ENCODE data around the gene OVCH1.
"Not testable (repeated sequence)": the region's sequence is repeated elsewhere in the genome, so short reads cannot be mapped to it uniquely, and the experiment has no call there.

The OVCH1 gene

GRCh38 chr12:29436815-29437214 is 60.7 kb downstream of the OVCH1 start:
- not testable (repeated sequence) for H3K27me3 ChIP-seq (ENCODE audit: control insufficient read depth, insufficient read depth, low read length); H3K9me3 ChIP-seq (ENCODE audit: control insufficient read depth, low read depth, low read length); H3K4me1 ChIP-seq (ENCODE audit: control insufficient read depth, low read depth, low read length); H3K4me3 ChIP-seq (ENCODE audit: low read length); H3K27ac ChIP-seq (ENCODE audit: low read length); H3K36me3 ChIP-seq (ENCODE audit: control insufficient read depth, low read depth, low read length); H3K9ac ChIP-seq (ENCODE audit: low read length)

DNA sequence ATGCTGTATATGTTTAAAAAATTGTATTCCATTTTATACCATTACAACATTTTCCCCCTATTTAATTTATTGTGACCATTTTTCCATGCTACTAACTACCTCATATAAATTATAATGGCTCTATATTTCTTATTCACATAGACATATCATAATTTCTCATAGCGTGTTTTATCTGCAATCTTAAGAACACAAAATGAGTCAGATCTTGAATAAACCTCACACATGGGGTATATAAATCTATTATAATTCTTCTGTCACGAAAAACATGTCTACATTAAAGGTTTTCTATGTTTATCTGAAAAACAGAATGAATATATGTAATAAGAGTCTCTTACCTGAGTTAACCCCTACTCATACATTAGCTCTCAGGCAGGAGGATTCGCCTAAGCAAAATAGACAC is 66.0 kb downstream of the OVCH1 start:
- H3K27ac ChIP-seq (ENCODE audit: low read length), result no peak overlapping the region

GRCh38 chr12:29430716-29431044 is 66.8 kb downstream of the OVCH1 start:
- Histone ChIP-seq H3K4me1 (ENCODE audit: control insufficient read depth, low read depth, low read length) (peaks cover 5% of the 10 kb centered on the region), H3K27me3 (ENCODE audit: control insufficient read depth, insufficient read depth, low read length) (no peaks in the 10 kb centered on the region), H3K9me3 (ENCODE audit: control insufficient read depth, low read depth, low read length) (no peaks in the 10 kb centered on the region), H3K9ac (ENCODE audit: low read length) (no peak overlapping the region), H3K27ac (ENCODE audit: low read length) (no peak overlapping the region), H3K4me3 (ENCODE audit: low read length) (no peak overlapping the region), H3K36me3 (ENCODE audit: control insufficient read depth, low read depth, low read length) (no peaks in the 10 kb centered on the region)

More for the DNA sequence above, 66.0 kb downstream of the OVCH1 start:
- no peaks in the 10 kb centered on the region for H3K27me3 ChIP-seq (ENCODE audit: control insufficient read depth, insufficient read depth, low read length)
- no peak overlapping the region for H3K9ac ChIP-seq (ENCODE audit: low read length)
- no peaks in the 10 kb centered on the region for H3K9me3 ChIP-seq (ENCODE audit: control insufficient read depth, low read depth, low read length)
- H3K36me3 ChIP-seq (ENCODE audit: control insufficient read depth, low read depth, low read length), result no peaks in the 10 kb centered on the region
- no peak overlapping the region for H3K4me3 ChIP-seq (ENCODE audit: low read length)
- peaks cover 5% of the 10 kb centered on the region for H3K4me1 ChIP-seq (ENCODE audit: control insufficient read depth, low read depth, low read length)

- H3K9me3 ChIP-seq (ENCODE audit: control insufficient read depth, low read depth, low read length), result no peaks in the 10 kb centered on the region
- H3K9ac ChIP-seq (ENCODE audit: low read length), result no peak overlapping the region
- H3K4me3 ChIP-seq (ENCODE audit: low read length), result no peak overlapping the region
- no peak overlapping the region for H3K27ac ChIP-seq (ENCODE audit: low read length)
- H3K27me3 ChIP-seq (ENCODE audit: control insufficient read depth, insufficient read depth, low read length), result no peaks in the 10 kb centered on the region
- no peaks in the 10 kb centered on the region for H3K36me3 ChIP-seq (ENCODE audit: control insufficient read depth, low read depth, low read length)
- H3K4me1 ChIP-seq (ENCODE audit: control insufficient read depth, low read depth, low read length), result peaks cover 5% of the 10 kb centered on the region
Observed at GRCh38 chr12:29429999-29430715, 67.3 kb downstream of the OVCH1 start.

DNA sequence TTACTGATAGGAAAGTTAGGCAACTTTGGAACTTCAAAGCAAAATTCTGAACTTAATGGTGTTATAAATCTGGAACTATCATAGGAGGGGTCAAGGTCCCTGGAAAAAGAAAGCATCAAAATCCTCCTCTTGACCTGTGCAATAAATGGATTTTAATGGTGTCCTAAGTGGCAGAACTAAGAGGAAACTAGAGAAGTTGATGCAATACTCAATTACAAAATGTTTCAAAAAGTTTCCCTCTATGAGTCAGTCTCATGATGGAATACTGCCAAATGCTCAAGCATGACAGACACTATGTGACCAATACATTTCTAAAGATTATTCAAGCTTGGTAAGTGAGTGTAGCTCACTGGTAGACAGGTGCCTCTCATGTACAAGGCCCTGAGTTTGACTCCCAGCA is 68.9 kb downstream of the OVCH1 start:
- H3K9ac ChIP-seq (ENCODE audit: low read length), result no peak overlapping the region
- no peaks in the 10 kb centered on the region for H3K36me3 ChIP-seq (ENCODE audit: control insufficient read depth, low read depth, low read length)
- no peak overlapping the region for H3K27ac ChIP-seq (ENCODE audit: low read length)
- H3K4me1 ChIP-seq (ENCODE audit: control insufficient read depth, low read depth, low read length), result peaks cover 5% of the 10 kb centered on the region
- no peaks in the 10 kb centered on the region for H3K27me3 ChIP-seq (ENCODE audit: control insufficient read depth, insufficient read depth, low read length)
- H3K4me3 ChIP-seq (ENCODE audit: low read length), result no peak overlapping the region
- peaks cover 7% of the 10 kb centered on the region for H3K9me3 ChIP-seq (ENCODE audit: control insufficient read depth, low read depth, low read length)

DNA sequence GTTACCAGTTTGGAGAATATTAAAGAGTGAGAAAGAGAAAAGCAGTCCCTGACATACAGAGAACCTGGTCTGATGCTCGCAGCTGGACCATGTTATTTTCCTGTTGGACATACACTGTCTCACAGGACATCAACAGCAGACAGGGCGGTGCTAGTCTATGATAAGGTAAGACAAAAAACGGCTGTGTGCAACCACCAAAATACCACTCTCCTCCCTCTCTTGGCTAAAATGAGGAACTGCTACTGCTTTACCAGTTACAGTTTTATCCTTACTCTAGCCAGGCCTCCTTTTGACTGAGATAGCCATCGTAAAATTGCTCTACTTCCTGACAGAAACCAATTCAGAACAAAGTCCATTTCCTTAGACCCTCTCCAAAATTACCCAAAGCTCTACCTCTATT is 69.5 kb downstream of the OVCH1 start:
- H3K4me3 ChIP-seq (ENCODE audit: low read length), result no peak overlapping the region
- H3K9me3 ChIP-seq (ENCODE audit: control insufficient read depth, low read depth, low read length), result peaks cover 8% of the 10 kb centered on the region
- no peaks in the 10 kb centered on the region for H3K36me3 ChIP-seq (ENCODE audit: control insufficient read depth, low read depth, low read length)
- peaks cover 5% of the 10 kb centered on the region for H3K4me1 ChIP-seq (ENCODE audit: control insufficient read depth, low read depth, low read length)
- no peaks in the 10 kb centered on the region for H3K27me3 ChIP-seq (ENCODE audit: control insufficient read depth, insufficient read depth, low read length)
- H3K9ac ChIP-seq (ENCODE audit: low read length), result no peak overlapping the region
- H3K27ac ChIP-seq (ENCODE audit: low read length), result no peak overlapping the region

DNA sequence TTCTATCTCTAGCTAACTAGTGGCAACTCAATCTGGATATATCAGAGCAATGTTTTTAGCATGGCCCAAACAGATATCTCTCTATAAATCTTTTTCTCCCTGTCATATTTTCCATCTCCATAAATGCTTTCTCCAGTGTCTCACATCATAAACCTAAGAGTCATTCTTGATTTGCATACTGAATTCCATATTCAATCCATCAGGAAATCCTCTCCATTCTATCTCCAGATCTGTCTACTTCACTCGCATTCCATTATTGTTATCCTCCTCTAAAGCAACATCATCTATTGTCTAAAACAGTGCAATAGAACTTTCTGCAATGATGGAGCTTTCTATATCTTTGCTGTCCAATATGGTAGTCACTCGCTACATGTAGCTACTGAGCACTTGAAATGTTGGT is 71.0 kb downstream of the OVCH1 start:
- Histone ChIP-seq H3K4me3 (ENCODE audit: low read length) (no peak overlapping the region), H3K9me3 (ENCODE audit: control insufficient read depth, low read depth, low read length) (peaks cover 8% of the 10 kb centered on the region), H3K4me1 (ENCODE audit: control insufficient read depth, low read depth, low read length) (peaks cover 5% of the 10 kb centered on the region), H3K9ac (ENCODE audit: low read length) (no peak overlapping the region), H3K27me3 (ENCODE audit: control insufficient read depth, insufficient read depth, low read length) (no peaks in the 10 kb centered on the region), H3K27ac (ENCODE audit: low read length) (no peak overlapping the region), H3K36me3 (ENCODE audit: control insufficient read depth, low read depth, low read length) (no peaks in the 10 kb centered on the region)

- no peak overlapping the region for H3K27ac ChIP-seq (ENCODE audit: low read length)
- H3K9me3 ChIP-seq (ENCODE audit: control insufficient read depth, low read depth, low read length), result peaks cover 8% of the 10 kb centered on the region
- H3K9ac ChIP-seq (ENCODE audit: low read length), result no peak overlapping the region
- no peaks in the 10 kb centered on the region for H3K27me3 ChIP-seq (ENCODE audit: control insufficient read depth, insufficient read depth, low read length)
- H3K36me3 ChIP-seq (ENCODE audit: control insufficient read depth, low read depth, low read length), result no peaks in the 10 kb centered on the region
- H3K4me1 ChIP-seq (ENCODE audit: control insufficient read depth, low read depth, low read length), result peaks cover 5% of the 10 kb centered on the region
- H3K4me3 ChIP-seq (ENCODE audit: low read length), result no peak overlapping the region
Observed at GRCh38 chr12:29425722-29426121, 71.8 kb downstream of the OVCH1 start.

DNA sequence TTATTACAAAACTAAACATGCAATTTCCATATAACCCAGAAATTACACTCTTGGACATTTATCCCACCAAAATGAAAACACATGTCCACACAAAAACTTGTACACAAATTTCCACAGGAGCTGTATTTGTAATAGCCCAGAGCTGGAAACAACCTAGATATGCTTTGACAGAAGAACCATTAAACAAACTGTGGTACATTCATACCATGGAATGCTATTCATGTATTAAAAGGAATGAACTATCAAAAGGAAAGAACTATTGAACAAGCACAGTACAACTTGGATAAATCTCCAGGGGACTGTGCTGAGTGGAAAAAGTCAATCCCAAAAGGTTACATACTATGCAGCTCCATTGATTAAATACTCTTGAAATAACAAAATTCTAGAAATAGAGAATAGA is 80.7 kb downstream of the OVCH1 start:
- H3K27ac ChIP-seq (ENCODE audit: low read length), result no peak overlapping the region
- peaks cover 4% of the 10 kb centered on the region for H3K9me3 ChIP-seq (ENCODE audit: control insufficient read depth, low read depth, low read length)
- no peaks in the 10 kb centered on the region for H3K4me1 ChIP-seq (ENCODE audit: control insufficient read depth, low read depth, low read length)
- H3K9ac ChIP-seq (ENCODE audit: low read length), result no peak overlapping the region
- no peaks in the 10 kb centered on the region for H3K36me3 ChIP-seq (ENCODE audit: control insufficient read depth, low read depth, low read length)
- no peak overlapping the region for H3K4me3 ChIP-seq (ENCODE audit: low read length)
- no peaks in the 10 kb centered on the region for H3K27me3 ChIP-seq (ENCODE audit: control insufficient read depth, insufficient read depth, low read length)

DNA sequence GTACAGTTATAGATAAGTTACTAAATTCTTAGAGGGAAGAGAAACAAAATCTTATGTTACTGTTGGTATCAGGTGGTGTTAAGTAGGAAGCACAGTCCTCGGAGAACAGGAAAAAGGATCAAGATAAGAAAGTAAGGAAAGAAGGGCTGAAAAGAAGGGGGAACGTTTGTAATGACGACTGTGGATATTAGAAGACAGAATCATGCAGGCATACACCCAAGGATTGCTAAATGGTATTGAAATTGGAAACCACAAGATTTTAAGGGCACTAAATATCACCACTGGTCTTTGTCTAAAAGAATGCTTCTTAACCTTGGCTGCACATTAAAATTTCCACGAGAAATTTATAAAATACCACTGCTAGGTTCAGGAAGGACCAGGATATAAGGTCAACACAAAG is 82.4 kb downstream of the OVCH1 start:
- Histone ChIP-seq H3K9me3 (ENCODE audit: control insufficient read depth, low read depth, low read length) (peaks cover 4% of the 10 kb centered on the region), H3K27me3 (ENCODE audit: control insufficient read depth, insufficient read depth, low read length) (no peaks in the 10 kb centered on the region), H3K4me1 (ENCODE audit: control insufficient read depth, low read depth, low read length) (no peaks in the 10 kb centered on the region), H3K9ac (ENCODE audit: low read length) (no peak overlapping the region), H3K27ac (ENCODE audit: low read length) (no peak overlapping the region), H3K4me3 (ENCODE audit: low read length) (no peak overlapping the region), H3K36me3 (ENCODE audit: control insufficient read depth, low read depth, low read length) (no peaks in the 10 kb centered on the region)

DNA sequence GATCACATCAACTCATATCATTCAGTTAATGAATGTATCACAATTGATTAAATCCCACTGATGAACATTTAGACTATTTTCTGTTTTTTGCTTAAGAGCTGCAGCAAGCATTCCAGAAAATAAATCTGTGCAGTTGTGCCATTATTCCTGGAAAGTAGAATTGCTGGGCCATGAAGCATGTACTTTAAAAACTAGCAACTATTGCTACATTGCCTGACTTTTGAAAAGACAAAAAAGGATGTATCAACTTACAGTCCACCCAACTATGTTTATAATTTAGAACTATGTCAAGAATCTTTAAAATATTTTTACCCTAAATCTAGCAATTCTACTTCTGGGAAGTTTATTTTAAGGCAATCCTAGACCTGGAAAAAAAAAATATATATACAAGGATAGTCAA is 83.1 kb downstream of the OVCH1 start:
- Histone ChIP-seq H3K4me3 (ENCODE audit: low read length) (no peak overlapping the region), H3K9me3 (ENCODE audit: control insufficient read depth, low read depth, low read length) (peaks cover 4% of the 10 kb centered on the region), H3K9ac (ENCODE audit: low read length) (no peak overlapping the region), H3K36me3 (ENCODE audit: control insufficient read depth, low read depth, low read length) (no peaks in the 10 kb centered on the region), H3K27ac (ENCODE audit: low read length) (no peak overlapping the region), H3K4me1 (ENCODE audit: control insufficient read depth, low read depth, low read length) (no peaks in the 10 kb centered on the region), H3K27me3 (ENCODE audit: control insufficient read depth, insufficient read depth, low read length) (no peaks in the 10 kb centered on the region)

GRCh38 chr12:29405561-29405960 is 91.9 kb downstream of the OVCH1 start:
- Histone ChIP-seq H3K4me3 (ENCODE audit: low read length) (no peak overlapping the region), H3K4me1 (ENCODE audit: control insufficient read depth, low read depth, low read length) (no peaks in the 10 kb centered on the region), H3K27me3 (ENCODE audit: control insufficient read depth, insufficient read depth, low read length) (no peaks in the 10 kb centered on the region), H3K9me3 (ENCODE audit: control insufficient read depth, low read depth, low read length) (no peaks in the 10 kb centered on the region), H3K36me3 (ENCODE audit: control insufficient read depth, low read depth, low read length) (no peaks in the 10 kb centered on the region), H3K27ac (ENCODE audit: low read length) (no peak overlapping the region), H3K9ac (ENCODE audit: low read length) (no peak overlapping the region)
